Subcutaneous adipose tissue (tissue), 4 donors: ENCODE results near the gene UBAP2L. TPM values are rescaled to one million over a fixed set of nuclear protein-coding genes. Genes with fewer than 3 reads are reported as not detected.

Experiments used
- total RNA-seq, 4 donors: library from RNA; depleted of rRNA; stranded (reverse); fragments of >200 nt; gene quantifications; one replicate each; pipeline ENCODE4 v1.1.0, GENCODE V29; 2016
- TF ChIP-seq, protein P1 (sequence below): fragments of 450-650 bp; IDR thresholded peaks from one replicate; pipeline ENCODE4 v1.5.1; 2016; ENCODE audit warnings: low read depth, mild to moderate bottlenecking, control low read depth, antibody characterized with exemption, moderate library complexity

UBAP2L gene
- total RNA-seq, 4 donors from 2014 or later = 58.8 to 75.7 (median 64.7) TPM

- TF ChIP-seq, protein P1, sequence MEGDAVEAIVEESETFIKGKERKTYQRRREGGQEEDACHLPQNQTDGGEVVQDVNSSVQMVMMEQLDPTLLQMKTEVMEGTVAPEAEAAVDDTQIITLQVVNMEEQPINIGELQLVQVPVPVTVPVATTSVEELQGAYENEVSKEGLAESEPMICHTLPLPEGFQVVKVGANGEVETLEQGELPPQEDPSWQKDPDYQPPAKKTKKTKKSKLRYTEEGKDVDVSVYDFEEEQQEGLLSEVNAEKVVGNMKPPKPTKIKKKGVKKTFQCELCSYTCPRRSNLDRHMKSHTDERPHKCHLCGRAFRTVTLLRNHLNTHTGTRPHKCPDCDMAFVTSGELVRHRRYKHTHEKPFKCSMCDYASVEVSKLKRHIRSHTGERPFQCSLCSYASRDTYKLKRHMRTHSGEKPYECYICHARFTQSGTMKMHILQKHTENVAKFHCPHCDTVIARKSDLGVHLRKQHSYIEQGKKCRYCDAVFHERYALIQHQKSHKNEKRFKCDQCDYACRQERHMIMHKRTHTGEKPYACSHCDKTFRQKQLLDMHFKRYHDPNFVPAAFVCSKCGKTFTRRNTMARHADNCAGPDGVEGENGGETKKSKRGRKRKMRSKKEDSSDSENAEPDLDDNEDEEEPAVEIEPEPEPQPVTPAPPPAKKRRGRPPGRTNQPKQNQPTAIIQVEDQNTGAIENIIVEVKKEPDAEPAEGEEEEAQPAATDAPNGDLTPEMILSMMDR = no peak
Observed at GRCh38 chr1:154190550-154190949, 30.2 kb upstream of the UBAP2L start.

- TF ChIP-seq, protein P1 = no peak
Observed at GRCh38 chr1:154191990-154192461, 28.7 kb upstream of the UBAP2L start, which contains the start of gene TPM3. Gene TPM3 (minus strand): TSS chr1:154192100. CDS start chr1:154192018, 82 bp downstream.

DNA sequence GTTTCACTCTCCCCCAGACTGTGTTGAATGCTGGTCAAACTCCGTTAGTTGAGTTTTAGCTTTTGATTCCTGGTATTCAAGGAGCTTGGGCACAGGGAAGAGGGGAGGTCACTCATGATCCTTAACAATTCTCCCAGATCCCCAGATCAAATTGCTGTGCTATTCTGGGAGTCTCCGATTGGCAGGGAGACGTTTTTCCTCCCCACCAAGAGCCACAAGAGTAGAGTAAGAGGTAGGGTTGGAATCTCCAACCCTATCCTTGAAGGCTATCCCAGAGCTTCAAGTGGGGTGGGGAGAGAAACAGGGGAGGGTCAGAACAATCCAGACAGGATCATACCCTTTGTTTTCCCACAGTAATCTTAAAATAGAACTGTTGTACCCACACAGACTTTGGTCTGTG is 28.3 kb upstream of the UBAP2L start:
- TF ChIP-seq, protein P1 = no peak

DNA sequence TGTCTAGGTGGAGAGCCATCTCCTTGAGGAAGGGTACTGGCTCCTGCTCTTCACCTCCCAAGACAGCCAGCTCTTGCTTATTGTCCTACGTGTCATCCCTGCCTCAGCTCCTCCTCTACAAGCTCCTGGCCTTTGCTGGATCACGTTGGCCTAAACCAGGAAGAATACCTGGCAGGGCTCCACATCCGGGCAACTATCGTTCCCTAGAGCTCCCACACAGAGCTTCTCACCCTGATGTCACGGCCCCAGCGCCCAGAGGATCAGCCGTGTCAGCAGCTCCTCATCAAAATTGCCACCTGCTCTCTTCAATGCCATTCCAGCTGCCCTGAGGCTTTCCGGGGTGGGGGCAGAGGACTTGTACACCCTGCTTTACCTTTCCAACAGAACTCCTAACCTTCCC is 26.9 kb upstream of the UBAP2L start:
- TF ChIP-seq, protein P1 = no peak

DNA sequence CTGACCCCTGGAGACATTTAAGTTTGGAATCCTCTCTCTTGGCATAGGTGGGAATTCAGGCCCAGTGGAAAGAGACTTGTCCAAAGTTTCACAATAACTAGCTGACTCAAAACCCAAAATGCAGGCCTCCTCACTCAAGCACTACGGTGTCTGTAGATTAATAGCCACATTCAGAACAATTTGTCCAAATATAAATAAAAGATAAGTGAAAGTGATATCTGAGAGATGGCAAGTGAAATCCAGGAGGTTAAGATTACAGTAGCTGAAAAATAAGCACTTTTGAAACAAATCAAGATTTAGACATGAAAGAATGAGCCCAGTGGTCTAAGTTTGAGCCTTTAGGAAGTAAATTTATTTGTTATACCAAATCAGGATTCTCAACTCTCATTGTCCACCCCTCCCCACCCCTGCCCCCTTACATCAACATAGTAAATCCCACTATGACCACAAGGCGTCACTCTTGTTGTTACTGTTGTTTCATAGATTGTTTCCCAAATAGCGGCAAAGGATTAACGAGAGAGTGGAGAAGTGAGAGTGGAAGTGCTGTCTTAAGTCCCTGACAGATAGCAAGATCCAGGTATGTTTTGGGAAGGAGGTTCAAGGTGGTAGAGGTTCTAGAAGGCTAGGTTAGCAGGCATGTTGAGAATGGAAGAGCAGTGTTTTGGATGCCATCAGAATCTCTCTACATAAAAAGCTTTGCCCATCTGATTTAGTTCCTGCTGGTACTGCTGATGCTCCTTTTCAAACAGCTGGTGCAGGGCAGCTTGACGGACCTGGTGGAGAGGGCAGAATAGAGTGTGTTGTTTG is 21.8 kb upstream of the UBAP2L start:
- TF ChIP-seq, protein P1 = no peak

DNA sequence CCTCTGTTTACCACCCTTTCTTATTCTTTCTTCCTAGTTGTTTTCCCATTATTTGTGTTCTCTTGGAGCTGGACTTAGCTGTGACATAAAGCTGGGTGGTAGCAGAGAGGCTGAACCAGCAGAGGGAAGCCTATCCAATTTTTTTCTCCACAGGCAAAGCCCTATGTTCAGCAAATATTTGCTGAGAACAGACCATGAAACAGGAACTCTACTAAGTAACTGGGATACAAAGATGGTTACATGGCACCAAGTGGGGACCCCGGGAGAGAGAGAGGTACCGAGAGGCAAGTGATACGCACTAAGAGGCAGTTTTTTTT is 21.2 kb upstream of the UBAP2L start:
- TF ChIP-seq, protein P1 = no peak

DNA sequence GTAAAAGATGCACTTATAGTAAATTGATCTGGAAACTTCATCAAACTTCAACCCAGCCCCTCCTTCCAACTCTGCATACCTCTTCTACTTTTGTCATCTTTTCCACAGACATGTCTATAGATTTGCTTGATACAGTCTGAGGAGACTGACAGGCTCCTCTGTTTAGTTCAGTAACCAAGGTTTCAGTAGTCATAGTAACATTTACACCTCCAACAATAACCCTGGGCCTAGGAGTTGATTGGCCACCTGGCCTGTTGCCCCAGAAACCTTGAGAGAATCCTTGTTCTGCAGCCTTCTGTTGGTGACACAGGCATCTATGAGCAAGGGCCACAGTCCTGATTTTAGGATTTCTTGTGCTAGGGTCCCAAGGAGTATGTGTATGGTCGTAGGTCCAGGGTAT is 14.6 kb upstream of the UBAP2L start, which contains the start of gene CFAP141:
Gene CFAP141, minus strand, starts transcription at position 138 of the 400 bp plus-strand sequence. Its CDS starts 26 bp downstream, at position 112.
- TF ChIP-seq, protein P1 = no peak
